ENCODE data around the gene KIZ.
"Not testable (repeated sequence)": the region's sequence is repeated elsewhere in the genome, so short reads cannot be mapped to it uniquely, and the experiment has no call there.

KIZ gene

DNA sequence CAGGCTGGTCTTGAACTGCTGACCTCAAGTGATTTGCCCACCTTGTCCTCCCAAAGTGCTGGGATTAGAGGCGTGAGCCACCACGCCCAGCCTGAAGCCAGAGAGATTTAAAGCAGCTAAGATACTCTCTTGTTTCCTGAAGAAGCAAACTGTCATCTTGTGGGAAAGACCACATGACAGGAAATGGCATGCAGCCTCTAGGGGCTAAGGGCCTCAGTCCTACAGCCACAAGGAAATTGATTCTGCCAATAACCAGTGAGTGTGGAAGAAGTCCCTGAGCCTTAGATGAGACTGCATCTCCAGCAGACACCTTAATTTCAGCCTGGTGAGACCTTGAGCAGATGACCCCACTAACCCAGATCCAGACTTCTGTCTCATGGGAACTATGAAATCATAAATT lies 40.9 kb downstream of the KIZ start:
- no peak overlapping the region for H3K4me3 ChIP-seq (ENCODE audit: low read length)
- DNase-seq (ENCODE audit: low read depth, low spot score): peak; percentile 85

- H3K4me3 ChIP-seq (ENCODE audit: low read length): no peak overlapping the region
- DNase-seq (ENCODE audit: low read depth, low spot score): no peak
Measured at GRCh38 chr20:21167261-21167660, 41.4 kb downstream of the KIZ start.

- DNase-seq (ENCODE audit: low read depth, low spot score); H3K4me3 ChIP-seq (ENCODE audit: low read length): not testable (repeated sequence)
Measured at GRCh38 chr20:21168061-21168460, 42.2 kb downstream of the KIZ start.

DNA sequence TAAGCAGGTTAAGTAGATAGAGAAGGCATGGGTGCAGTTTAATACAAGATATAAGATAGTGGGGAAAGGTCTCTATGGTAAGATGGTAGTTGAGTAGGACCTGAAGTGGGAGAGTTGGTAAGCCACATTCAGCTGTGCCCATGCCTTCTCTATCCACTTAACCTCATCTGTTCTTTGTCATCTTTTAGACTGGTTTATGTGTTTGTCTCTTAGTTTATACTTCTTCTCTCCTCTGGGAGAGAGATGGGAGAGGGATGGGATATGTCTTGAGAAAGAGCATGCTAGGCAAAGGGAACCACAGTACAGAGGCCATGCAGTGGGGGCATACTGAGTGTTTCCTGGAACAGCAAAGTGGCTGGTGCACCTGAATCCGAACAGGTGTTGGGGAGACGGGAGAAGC lies 46.7 kb downstream of the KIZ start:
- DNase-seq (ENCODE audit: low read depth, low spot score): no peak
- H3K4me3 ChIP-seq (ENCODE audit: low read length): no peak overlapping the region

DNA sequence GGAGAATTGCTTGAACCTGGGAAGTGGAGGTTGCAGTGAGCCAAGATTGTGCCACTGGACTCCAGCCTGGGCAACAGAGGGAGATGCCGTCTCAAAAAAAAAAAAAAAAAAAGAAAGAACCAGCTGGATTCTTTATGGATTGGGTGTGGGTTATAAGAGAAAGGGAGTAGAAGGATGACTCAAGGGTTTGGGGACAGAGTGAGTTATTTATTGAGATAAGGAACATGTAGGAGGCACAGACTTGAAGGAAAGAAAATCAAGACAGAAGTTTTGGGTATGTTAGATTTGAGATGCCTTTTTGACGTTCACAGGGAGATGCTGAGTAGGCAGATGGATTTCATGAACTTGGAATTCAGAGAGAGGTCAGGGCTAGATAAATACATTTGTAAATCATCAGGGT lies 47.6 kb downstream of the KIZ start:
- no peak overlapping the region for H3K4me3 ChIP-seq (ENCODE audit: low read length)
- no peak for DNase-seq (ENCODE audit: low read depth, low spot score)

GRCh38 chr20:21174516-21175239 lies 48.8 kb downstream of the KIZ start:
- H3K4me3 ChIP-seq (ENCODE audit: low read length): no peak overlapping the region
- DNase-seq (ENCODE audit: low read depth, low spot score): no peak

GRCh38 chr20:21175433-21175832 lies 49.6 kb downstream of the KIZ start:
- DNase-seq (ENCODE audit: low read depth, low spot score): peak; percentile 85
- no peak overlapping the region for H3K4me3 ChIP-seq (ENCODE audit: low read length)

DNA sequence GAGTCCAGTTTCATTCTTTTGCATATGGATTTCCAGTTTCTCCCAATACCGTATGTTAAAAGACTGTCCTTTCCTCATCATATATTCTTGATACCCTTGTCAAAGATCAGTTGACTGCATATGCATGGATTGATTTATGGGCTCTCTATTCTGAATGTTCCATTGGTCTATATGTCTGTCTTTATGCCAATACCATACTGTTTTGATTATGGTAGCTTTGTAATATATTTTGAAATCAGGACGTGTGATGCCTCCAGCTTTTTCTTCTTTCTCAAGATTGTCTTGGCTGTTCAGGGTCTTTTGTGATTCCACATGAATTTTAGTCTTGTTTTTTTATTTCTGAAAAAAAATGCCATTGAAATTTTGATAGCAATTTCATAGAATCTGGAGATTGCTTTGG lies 51.9 kb downstream of the KIZ start:
- H3K4me3 ChIP-seq (ENCODE audit: low read length): no peak overlapping the region
- no peak for DNase-seq (ENCODE audit: low read depth, low spot score)

DNA sequence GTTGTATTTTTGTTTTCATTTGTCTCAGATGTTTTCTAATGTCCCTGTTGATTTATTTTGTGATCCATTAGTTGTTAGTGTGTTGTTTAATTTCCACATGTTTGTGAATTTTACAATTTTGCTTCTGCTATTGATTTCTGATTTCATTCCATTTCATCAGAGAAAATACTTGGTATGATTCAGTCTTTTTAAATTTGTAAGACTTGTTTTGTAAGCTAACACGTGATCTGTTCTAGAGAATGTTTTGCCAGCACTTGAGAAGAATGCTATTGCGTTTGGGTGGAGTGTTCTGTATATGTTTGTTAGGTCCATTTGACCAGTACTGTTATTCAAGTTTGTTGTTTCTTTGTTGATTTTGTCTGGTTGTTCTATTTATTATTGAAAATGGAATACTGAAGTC lies 53.9 kb downstream of the KIZ start:
- no peak overlapping the region for H3K4me3 ChIP-seq (ENCODE audit: low read length)
- DNase-seq (ENCODE audit: low read depth, low spot score): no peak

- DNase-seq (ENCODE audit: low read depth, low spot score): no peak
- H3K4me3 ChIP-seq (ENCODE audit: low read length): no peak overlapping the region
Measured at GRCh38 chr20:21180248-21180647, 54.4 kb downstream of the KIZ start.

GRCh38 chr20:21181028-21181427 lies 55.1 kb downstream of the KIZ start:
- H3K4me3 ChIP-seq (ENCODE audit: low read length): no peak overlapping the region
- no peak for DNase-seq (ENCODE audit: low read depth, low spot score)

DNA sequence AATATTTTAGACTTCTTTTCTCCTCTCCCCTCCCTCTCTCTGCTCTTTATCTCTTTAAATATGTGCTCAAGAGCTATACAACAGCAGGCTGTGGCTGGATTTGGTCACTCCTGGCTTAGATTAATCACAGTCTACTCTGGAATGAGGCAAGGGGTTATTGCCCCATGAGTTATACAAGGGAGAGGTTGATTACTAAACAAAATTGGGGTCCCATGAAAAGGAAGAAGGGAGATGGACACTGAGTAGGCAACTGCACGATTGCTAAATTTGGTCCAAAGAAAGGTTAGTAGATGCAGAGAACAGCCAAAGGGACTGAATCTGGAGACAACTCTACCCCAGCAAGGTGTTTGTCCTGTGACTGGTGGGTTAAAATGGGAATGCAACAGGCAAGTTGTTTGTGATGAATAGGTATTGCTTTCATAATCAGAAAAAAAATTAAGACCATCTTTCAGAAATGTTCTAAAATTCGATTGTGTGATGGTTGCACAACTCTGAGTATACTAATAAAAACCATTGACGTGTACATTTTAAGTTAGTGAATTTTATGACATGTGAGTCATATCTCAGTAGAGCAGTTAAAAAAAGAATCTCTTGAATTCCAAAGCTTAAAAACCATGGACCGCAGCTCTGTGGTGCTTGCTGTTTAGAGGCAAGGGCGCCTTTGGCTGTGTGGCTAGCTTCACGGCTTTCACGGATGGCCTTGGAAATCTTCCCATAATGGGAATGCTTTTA lies 57.1 kb downstream of the KIZ start:
- no peak for DNase-seq (ENCODE audit: low read depth, low spot score)
- no peak overlapping the region for H3K4me3 ChIP-seq (ENCODE audit: low read length)

DNA sequence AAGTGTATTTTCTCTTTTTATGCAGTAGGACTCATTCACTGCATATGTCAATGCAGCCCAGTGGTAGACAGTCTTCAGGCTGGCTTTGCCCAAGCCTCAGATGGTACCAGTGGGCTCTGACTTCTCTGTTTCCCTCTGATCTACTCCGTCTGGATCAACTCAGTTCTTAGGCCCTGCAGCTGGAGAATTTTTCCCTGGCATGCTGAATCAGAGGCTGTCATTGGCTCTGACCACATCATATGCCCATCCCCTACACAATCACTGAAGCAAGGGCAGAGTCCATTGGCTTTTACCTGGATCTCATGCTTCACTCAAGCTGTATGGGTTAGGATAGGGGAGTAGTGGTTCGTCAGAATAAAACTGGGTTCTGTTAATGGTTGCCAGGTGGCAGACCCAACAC lies 57.8 kb downstream of the KIZ start:
- no peak overlapping the region for H3K4me3 ChIP-seq (ENCODE audit: low read length)
- DNase-seq (ENCODE audit: low read depth, low spot score): no peak

DNA sequence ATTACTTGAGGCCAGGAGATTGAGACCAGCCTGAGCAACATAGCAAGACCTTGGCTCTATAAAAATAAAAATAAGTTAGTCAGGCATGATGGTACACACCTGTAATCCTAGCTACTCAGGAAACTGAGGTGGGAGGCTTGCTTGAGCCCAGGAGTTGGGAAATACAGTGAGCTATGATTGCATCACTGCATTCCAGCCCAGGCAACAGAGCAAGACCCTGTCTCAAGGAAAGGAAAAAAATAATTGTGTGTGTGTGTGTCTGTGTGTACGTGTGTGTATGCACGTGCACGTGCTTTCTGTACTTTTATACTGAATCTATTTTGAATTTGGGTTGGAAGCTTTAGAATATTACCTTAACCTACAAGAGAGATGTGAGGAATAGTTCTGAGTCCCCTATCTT lies 58.9 kb downstream of the KIZ start:
- DNase-seq (ENCODE audit: low read depth, low spot score): no peak
- no peak overlapping the region for H3K4me3 ChIP-seq (ENCODE audit: low read length)

- H3K4me3 ChIP-seq (ENCODE audit: low read length): no peak overlapping the region
- DNase-seq (ENCODE audit: low read depth, low spot score): no peak
Measured at GRCh38 chr20:21185849-21186248, 60.0 kb downstream of the KIZ start.

GRCh38 chr20:21189761-21190523 lies 64.1 kb downstream of the KIZ start:
- DNase-seq (ENCODE audit: low read depth, low spot score): no peak

DNA sequence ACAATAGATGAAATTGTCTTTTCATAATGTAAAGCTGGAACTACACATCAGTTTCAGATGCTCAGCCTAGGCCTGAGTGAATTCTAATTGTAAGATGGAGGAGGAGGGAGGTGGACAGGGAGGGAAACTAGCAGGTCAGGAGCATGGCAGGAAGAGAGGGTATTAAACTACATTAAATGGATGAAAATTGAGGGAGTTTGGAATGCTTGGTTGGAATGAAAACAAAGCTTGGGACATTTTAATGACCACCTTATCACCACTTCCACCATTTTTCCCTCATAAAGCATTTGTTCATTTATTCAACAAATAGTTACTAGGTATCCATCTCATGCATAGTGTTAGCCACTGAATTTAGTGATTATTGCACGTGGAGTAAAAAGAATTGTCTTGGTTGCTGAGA lies 65.0 kb downstream of the KIZ start:
- DNase-seq (ENCODE audit: low read depth, low spot score): no peak
- no peak overlapping the region for H3K4me3 ChIP-seq (ENCODE audit: low read length)

More at GRCh38 chr20:21189761-21190523, 64.1 kb downstream of the KIZ start:
- H3K4me3 ChIP-seq (ENCODE audit: low read length): no peak overlapping the region

GRCh38 chr20:21191839-21192238 lies 66.0 kb downstream of the KIZ start:
- H3K4me3 ChIP-seq (ENCODE audit: low read length): no peak overlapping the region
- DNase-seq (ENCODE audit: low read depth, low spot score): no peak

GRCh38 chr20:21202259-21202658 lies 76.4 kb downstream of the KIZ start:
- no peak for DNase-seq (ENCODE audit: low read depth, low spot score)
- H3K4me3 ChIP-seq (ENCODE audit: low read length): no peak overlapping the region

DNA sequence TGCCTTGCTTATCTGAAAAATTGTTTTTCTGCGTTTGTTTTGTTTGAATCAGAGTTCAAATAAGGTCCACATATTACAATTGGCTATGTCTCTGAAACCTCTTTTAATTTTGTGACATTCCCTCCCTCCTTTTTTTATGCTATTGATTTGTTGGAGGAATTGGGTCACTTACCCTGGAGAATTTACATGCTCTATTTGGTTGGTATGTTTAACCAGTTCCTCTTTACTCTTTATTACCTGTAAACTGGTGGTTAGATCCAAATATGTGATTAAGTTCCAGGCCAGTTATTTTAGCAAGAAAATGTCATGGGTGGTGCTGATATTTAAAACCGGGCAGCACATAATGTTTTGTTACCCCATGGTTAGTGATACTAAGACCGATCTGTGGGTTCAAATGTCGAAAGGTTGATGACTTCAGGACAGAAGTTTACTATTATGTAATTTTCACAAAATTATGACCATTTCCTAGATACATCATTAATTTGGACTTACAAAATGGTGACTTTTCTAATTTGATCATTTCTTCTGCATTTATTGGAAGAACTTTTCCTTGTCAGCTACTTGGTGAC lies 77.3 kb downstream of the KIZ start:
- DNase-seq (ENCODE audit: low read depth, low spot score): no peak
- H3K4me3 ChIP-seq (ENCODE audit: low read length): no peak overlapping the region
